ENCODE data around the gene TWSG1. TPM values are rescaled to one million over a fixed set of nuclear protein-coding genes. Genes with fewer than 3 reads are reported as not detected.

Gene TWSG1
- total RNA-seq, 1 donor from 2014 or later, result 22.9 TPM

GRCh38 chr18:9380101-9380500, 45.5 kb downstream of the TWSG1 start:
- no peak for TF ChIP-seq CTCF (IDR thresholded peaks at IDR 0.05; ENCODE audit: insufficient read depth, low read length, poor library complexity, severe bottlenecking)
- H3K27me3 ChIP-seq (ENCODE audit: control insufficient read depth, insufficient read depth, low read length), result no peaks in the 10 kb centered on the region
- H3K36me3 ChIP-seq (ENCODE audit: control insufficient read depth, insufficient read depth, low read length), result no peaks in the 10 kb centered on the region
- no peak for DNase-seq (ENCODE audit: low read depth)
- no peak overlapping the region for H3K4me3 ChIP-seq (ENCODE audit: low read depth, low read length)

DNA sequence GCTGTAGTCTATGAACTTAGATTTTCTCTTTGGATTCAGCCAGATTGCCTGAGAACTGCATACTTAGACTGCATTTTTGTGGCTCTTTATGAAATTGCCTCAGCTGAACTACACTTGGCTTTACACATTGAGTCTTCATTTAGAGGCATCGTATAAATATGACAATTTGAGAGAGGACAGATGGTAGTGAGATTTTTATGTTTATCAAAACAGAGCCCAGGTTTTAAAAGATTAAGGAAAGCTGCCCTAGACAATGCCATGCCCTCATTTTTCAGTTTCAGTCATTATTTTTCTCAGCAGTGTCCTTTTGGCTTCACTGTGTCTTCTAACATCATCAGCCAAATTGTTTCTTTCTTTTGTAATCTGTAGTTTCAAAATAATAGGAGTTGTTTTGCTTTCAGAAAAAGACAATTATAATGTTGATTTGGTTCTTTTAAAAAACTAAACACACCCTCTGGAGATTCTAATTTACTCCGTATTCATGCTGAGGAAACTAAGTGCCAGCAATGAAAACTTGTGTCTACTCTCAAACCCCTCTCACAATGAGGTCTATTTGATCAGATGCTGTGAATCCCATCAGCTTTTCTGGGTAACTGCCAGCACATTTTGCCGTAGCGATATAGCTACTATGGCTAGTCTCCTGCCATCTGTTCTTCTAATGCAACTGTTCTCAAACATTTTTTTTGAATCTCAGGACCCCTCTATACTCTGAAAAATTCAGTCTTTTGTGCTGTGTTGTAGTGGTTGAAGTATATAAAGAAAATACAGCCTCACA, 46.2 kb downstream of the TWSG1 start:
- Histone ChIP-seq H3K36me3 (ENCODE audit: control insufficient read depth, insufficient read depth, low read length) (no peaks in the 10 kb centered on the region), H3K27me3 (ENCODE audit: control insufficient read depth, insufficient read depth, low read length) (no peaks in the 10 kb centered on the region), H3K4me3 (ENCODE audit: low read depth, low read length) (no peak overlapping the region)
- DNase-seq (ENCODE audit: low read depth), result no peak
- TF ChIP-seq CTCF (IDR thresholded peaks at IDR 0.05; ENCODE audit: insufficient read depth, low read length, poor library complexity, severe bottlenecking), result no peak

DNA sequence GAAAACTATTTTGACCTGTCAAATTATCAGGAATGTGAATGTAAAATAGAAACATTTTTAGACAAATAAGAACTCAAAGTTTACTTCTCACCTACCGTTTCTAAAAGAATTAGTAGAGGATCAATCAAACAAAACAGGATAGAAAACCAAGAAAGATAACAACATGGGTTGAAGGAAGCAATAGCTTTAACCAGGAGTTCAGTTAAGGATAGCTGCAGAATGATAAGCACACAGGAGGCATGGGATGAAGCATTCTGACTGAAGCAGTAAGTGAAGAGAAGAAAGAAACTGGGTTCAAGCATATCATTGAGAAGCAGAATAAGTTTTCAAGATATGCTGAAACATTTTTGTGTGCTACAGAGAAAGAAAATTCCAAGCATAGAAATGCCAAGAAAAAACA, 52.3 kb downstream of the TWSG1 start:
- no peak for DNase-seq (ENCODE audit: low read depth)
- Histone ChIP-seq H3K27me3 (ENCODE audit: control insufficient read depth, insufficient read depth, low read length) (no peaks in the 10 kb centered on the region), H3K4me3 (ENCODE audit: low read depth, low read length) (no peak overlapping the region), H3K36me3 (ENCODE audit: control insufficient read depth, insufficient read depth, low read length) (no peaks in the 10 kb centered on the region)
- no peak for TF ChIP-seq CTCF (IDR thresholded peaks at IDR 0.05; ENCODE audit: insufficient read depth, low read length, poor library complexity, severe bottlenecking)

DNA sequence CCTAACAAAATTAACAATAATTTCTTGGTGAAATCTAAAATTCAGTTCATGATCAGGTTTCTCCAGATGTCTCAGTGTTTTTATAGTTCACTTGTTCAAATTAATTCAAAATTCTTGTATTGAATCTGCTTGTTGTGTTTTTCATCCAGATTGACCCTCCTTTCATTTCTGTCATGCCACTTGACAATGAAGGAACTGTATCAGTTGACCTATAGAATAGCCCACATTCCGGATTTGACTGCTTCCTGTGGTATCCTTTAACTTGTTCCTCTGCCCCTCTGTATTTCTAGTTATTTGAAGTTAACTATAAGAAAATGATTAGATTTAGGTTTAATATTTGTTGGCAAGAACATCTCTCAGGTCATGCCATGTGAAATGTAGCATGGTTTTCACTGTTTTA, 53.3 kb downstream of the TWSG1 start:
- Histone ChIP-seq H3K4me3 (ENCODE audit: low read depth, low read length) (no peak overlapping the region), H3K36me3 (ENCODE audit: control insufficient read depth, insufficient read depth, low read length) (no peaks in the 10 kb centered on the region), H3K27me3 (ENCODE audit: control insufficient read depth, insufficient read depth, low read length) (no peaks in the 10 kb centered on the region)
- DNase-seq (ENCODE audit: low read depth), result no peak
- TF ChIP-seq CTCF (IDR thresholded peaks at IDR 0.05; ENCODE audit: insufficient read depth, low read length, poor library complexity, severe bottlenecking), result no peak

DNA sequence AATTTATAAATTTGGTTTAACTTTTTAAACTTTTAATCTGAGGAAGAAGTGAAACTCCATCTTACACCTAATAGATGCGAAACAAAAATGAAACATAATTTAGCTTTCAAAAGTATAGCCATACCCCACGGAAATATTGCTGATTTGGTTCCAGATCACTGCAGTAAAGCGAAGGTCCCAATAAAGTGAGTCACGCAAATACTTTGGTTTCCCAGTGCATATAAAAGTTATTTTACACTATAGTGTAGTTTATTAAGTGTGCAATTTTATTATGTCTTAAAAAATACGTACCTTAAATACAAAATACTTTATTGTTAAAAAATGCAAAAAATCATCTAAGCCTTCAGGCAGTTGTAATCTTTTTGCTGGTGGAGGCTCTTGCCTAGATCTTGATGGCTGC, 55.1 kb downstream of the TWSG1 start:
- no peak overlapping the region for H3K4me3 ChIP-seq (ENCODE audit: low read depth, low read length)
- TF ChIP-seq CTCF (IDR thresholded peaks at IDR 0.05; ENCODE audit: insufficient read depth, low read length, poor library complexity, severe bottlenecking), result no peak
- H3K36me3 ChIP-seq (ENCODE audit: control insufficient read depth, insufficient read depth, low read length), result no peaks in the 10 kb centered on the region
- DNase-seq (ENCODE audit: low read depth), result no peak
- no peaks in the 10 kb centered on the region for H3K27me3 ChIP-seq (ENCODE audit: control insufficient read depth, insufficient read depth, low read length)

- no peak for DNase-seq (ENCODE audit: low read depth)
- TF ChIP-seq CTCF (IDR thresholded peaks at IDR 0.05; ENCODE audit: insufficient read depth, low read length, poor library complexity, severe bottlenecking), result no peak
- Histone ChIP-seq H3K27me3 (ENCODE audit: control insufficient read depth, insufficient read depth, low read length) (no peaks in the 10 kb centered on the region), H3K4me3 (ENCODE audit: low read depth, low read length) (no peak overlapping the region), H3K36me3 (ENCODE audit: control insufficient read depth, insufficient read depth, low read length) (no peaks in the 10 kb centered on the region)
Observed at GRCh38 chr18:9392726-9393125, 58.2 kb downstream of the TWSG1 start.

All from kidney epithelial cell (primary cell).